ENCODE measurements around the gene CIDEB.

The CIDEB gene

GRCh38 chr14:24267516-24267915, 40.3 kb downstream of the CIDEB start:
- Histone ChIP-seq H3K79me2 (ENCODE audit: insufficient read depth, low read length) (no peaks in the 10 kb centered on the region), H3K4me2 (ENCODE audit: low read depth, low read length, poor library complexity, severe bottlenecking) (no peak overlapping the region), H4K20me1 (ENCODE audit: low read depth, low read length) (no peaks in the 10 kb centered on the region), H3K27ac (ENCODE audit: low read depth, low read length) (no peak overlapping the region), H3K9me3 (ENCODE audit: insufficient read depth, low read length) (no peaks in the 10 kb centered on the region), H2AFZ (ENCODE audit: low read depth, low read length, severe bottlenecking) (no peak overlapping the region), H3K4me3 (ENCODE audit: insufficient read depth, low read length, poor library complexity, severe bottlenecking) (no peak overlapping the region), H3K9me2 (replicated peaks; ENCODE audit: insufficient read depth, low read length) (no peaks in the 10 kb centered on the region), H3K9ac (ENCODE audit: low read length) (no peak overlapping the region), H3K27me3 (ENCODE audit: low read length) (no peaks in the 10 kb centered on the region), H3K36me3 (ENCODE audit: low read length) (no peaks in the 10 kb centered on the region), H3F3A (ENCODE audit: insufficient read depth) (peaks cover 8% of the 10 kb centered on the region)
- TF ChIP-seq, protein P1, sequence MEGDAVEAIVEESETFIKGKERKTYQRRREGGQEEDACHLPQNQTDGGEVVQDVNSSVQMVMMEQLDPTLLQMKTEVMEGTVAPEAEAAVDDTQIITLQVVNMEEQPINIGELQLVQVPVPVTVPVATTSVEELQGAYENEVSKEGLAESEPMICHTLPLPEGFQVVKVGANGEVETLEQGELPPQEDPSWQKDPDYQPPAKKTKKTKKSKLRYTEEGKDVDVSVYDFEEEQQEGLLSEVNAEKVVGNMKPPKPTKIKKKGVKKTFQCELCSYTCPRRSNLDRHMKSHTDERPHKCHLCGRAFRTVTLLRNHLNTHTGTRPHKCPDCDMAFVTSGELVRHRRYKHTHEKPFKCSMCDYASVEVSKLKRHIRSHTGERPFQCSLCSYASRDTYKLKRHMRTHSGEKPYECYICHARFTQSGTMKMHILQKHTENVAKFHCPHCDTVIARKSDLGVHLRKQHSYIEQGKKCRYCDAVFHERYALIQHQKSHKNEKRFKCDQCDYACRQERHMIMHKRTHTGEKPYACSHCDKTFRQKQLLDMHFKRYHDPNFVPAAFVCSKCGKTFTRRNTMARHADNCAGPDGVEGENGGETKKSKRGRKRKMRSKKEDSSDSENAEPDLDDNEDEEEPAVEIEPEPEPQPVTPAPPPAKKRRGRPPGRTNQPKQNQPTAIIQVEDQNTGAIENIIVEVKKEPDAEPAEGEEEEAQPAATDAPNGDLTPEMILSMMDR (IDR thresholded peaks at IDR 0.05; ENCODE audit: insufficient read depth, low read length, poor library complexity, severe bottlenecking) = no peak
- TF ChIP-seq EZH2phosphoT487 (conservative IDR thresholded peaks at IDR 0.05; ENCODE audit: low read length) = no peak

DNA sequence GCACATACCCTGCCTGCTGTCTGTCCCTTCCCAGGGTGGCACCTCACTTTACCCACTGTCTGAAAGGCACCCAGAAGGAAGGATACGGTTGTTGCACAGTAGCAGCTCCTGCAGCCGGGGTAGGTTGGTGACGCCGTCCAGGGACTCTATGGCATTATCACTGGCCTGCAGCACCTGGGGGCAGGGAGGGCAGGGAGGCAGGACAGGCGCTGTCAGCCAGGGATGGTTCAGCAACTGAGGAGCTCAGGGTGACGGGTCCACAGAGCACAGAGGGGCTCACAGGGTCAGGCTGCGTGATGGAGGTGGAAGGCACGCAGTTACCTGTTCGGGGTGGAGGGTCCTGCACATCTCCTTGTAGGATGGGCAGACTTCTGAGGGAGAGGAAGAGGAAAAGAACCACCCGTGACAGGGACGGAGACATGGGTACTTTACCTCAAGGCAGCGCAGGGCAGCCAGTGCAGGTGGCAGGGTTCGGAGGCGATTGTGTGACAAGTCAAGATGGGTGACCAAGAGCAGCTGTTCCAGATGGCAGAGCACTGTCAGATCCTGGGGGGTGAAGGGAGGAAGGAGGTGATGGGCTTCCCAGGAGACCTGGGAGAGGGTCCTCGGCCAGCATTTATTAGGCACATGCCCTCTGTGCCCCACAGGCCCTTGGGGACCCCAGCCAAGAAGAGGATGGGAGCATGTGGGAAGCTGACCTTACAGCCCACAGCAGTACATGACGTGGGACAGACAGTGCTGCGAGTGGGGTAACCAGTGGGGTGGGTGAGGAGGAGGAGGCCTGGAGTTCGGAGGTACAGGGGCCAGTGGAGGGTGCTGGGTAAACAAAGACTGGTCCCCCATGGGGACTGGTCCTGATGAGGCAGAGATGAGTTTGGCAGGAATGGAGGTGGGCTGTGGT, 41.2 kb downstream of the CIDEB start:
- no peak overlapping the region for H3K4me2 ChIP-seq (ENCODE audit: low read depth, low read length, poor library complexity, severe bottlenecking)
- no peak overlapping the region for H3K9ac ChIP-seq (ENCODE audit: low read length)
- H3K4me3 ChIP-seq (ENCODE audit: insufficient read depth, low read length, poor library complexity, severe bottlenecking) = no peak overlapping the region
- H2AFZ ChIP-seq (ENCODE audit: low read depth, low read length, severe bottlenecking) = no peak overlapping the region
- no peaks in the 10 kb centered on the region for H3K9me3 ChIP-seq (ENCODE audit: insufficient read depth, low read length)
- no peaks in the 10 kb centered on the region for H3K9me2 ChIP-seq (replicated peaks; ENCODE audit: insufficient read depth, low read length)
- no peaks in the 10 kb centered on the region for H4K20me1 ChIP-seq (ENCODE audit: low read depth, low read length)
- H3K27ac ChIP-seq (ENCODE audit: low read depth, low read length) = no peak overlapping the region
- H3K27me3 ChIP-seq (ENCODE audit: low read length) = no peaks in the 10 kb centered on the region
- H3K36me3 ChIP-seq (ENCODE audit: low read length) = no peaks in the 10 kb centered on the region
- no peaks in the 10 kb centered on the region for H3F3A ChIP-seq (ENCODE audit: insufficient read depth)
- TF ChIP-seq, protein P1 (IDR thresholded peaks at IDR 0.05; ENCODE audit: insufficient read depth, low read length, poor library complexity, severe bottlenecking) = no peak
- TF ChIP-seq EZH2phosphoT487 (conservative IDR thresholded peaks at IDR 0.05; ENCODE audit: low read length) = no peak
- no peaks in the 10 kb centered on the region for H3K79me2 ChIP-seq (ENCODE audit: insufficient read depth, low read length)

GRCh38 chr14:24264298-24264697, 43.5 kb downstream of the CIDEB start:
- Histone ChIP-seq H3K27me3 (ENCODE audit: low read length) (no peaks in the 10 kb centered on the region), H3K36me3 (ENCODE audit: low read length) (no peaks in the 10 kb centered on the region), H3K4me2 (ENCODE audit: low read depth, low read length, poor library complexity, severe bottlenecking) (no peak overlapping the region), H3K4me3 (ENCODE audit: insufficient read depth, low read length, poor library complexity, severe bottlenecking) (no peak overlapping the region), H3K9me3 (ENCODE audit: insufficient read depth, low read length) (no peaks in the 10 kb centered on the region), H2AFZ (ENCODE audit: low read depth, low read length, severe bottlenecking) (no peak overlapping the region), H3K9ac (ENCODE audit: low read length) (no peak overlapping the region), H3K79me2 (ENCODE audit: insufficient read depth, low read length) (no peaks in the 10 kb centered on the region), H3K27ac (ENCODE audit: low read depth, low read length) (no peak overlapping the region), H3K9me2 (replicated peaks; ENCODE audit: insufficient read depth, low read length) (no peaks in the 10 kb centered on the region), H3F3A (ENCODE audit: insufficient read depth) (no peaks in the 10 kb centered on the region), H4K20me1 (ENCODE audit: low read depth, low read length) (no peaks in the 10 kb centered on the region)
- TF ChIP-seq, protein P1 (IDR thresholded peaks at IDR 0.05; ENCODE audit: insufficient read depth, low read length, poor library complexity, severe bottlenecking) = no peak
- no peak for TF ChIP-seq EZH2phosphoT487 (conservative IDR thresholded peaks at IDR 0.05; ENCODE audit: low read length)
